Astrocyte of the cerebellum (primary cell): ENCODE measurements around the gene EVA1A.
A peak's percentile ranks its signal among the peaks of the same experiment; 100 is the strongest.

ENCODE experiments used
- DNase-seq: peaks from one replicate; pipeline ENCODE4 v3.0.0-alpha.2; 2011; ENCODE audit warnings: low read depth
- H3K4me3 ChIP-seq: 2 replicates; pipeline ENCODE4 v1.5.1; 2011; ENCODE audit warnings: mild to moderate bottlenecking, low read depth, low read length, moderate library complexity
- in situ Hi-C: cut with HindIII; loops from 2 replicates; pipeline ENCODE4 v1.10.0; 2017; ENCODE audit warnings: low sequenced_read_pairs
- TF ChIP-seq, protein P1 (sequence below): IDR thresholded peaks from 2 replicates; pipeline ENCODE4 v1.5.1; 2012; ENCODE audit warnings: low read length, low read depth, moderate library complexity, mild to moderate bottlenecking; ENCODE audit errors: missing control alignments

EVA1A gene

DNA sequence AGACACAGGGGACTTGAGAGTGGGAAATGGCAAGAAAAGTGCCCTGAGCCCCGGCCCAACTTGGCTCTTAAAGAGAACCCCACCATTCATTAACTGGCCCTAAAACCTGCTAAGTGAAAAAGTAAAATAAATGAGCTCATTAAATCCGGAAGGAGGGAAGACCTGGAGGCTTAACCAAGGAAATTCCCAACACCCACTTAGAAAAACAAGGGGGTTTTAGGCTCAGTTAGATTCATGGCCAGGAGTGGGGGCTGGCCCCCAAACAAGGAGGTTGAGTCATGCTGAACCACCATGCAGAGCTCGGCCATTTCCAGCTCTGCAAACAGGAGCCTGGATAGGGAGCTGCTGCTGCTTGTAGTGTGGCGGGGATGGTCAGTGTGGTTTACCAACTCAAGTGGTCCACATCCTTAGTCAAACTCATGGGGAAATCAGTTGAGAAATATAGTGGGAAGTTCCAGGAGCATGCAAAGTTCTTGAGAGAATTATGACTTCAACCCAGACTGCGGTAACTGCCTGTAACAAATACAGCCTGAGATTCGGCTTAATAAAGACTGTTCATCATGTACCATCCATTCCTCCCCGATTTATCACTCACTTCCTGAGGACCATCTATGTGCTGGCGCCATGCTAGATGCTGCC, 46.1 kb upstream of the EVA1A start:
- TF ChIP-seq, protein P1, sequence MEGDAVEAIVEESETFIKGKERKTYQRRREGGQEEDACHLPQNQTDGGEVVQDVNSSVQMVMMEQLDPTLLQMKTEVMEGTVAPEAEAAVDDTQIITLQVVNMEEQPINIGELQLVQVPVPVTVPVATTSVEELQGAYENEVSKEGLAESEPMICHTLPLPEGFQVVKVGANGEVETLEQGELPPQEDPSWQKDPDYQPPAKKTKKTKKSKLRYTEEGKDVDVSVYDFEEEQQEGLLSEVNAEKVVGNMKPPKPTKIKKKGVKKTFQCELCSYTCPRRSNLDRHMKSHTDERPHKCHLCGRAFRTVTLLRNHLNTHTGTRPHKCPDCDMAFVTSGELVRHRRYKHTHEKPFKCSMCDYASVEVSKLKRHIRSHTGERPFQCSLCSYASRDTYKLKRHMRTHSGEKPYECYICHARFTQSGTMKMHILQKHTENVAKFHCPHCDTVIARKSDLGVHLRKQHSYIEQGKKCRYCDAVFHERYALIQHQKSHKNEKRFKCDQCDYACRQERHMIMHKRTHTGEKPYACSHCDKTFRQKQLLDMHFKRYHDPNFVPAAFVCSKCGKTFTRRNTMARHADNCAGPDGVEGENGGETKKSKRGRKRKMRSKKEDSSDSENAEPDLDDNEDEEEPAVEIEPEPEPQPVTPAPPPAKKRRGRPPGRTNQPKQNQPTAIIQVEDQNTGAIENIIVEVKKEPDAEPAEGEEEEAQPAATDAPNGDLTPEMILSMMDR = no peak
- in situ Hi-C loops = no loop called here
- DNase-seq = peak; percentile 87
- H3K4me3 ChIP-seq = no peak overlapping the region

DNA sequence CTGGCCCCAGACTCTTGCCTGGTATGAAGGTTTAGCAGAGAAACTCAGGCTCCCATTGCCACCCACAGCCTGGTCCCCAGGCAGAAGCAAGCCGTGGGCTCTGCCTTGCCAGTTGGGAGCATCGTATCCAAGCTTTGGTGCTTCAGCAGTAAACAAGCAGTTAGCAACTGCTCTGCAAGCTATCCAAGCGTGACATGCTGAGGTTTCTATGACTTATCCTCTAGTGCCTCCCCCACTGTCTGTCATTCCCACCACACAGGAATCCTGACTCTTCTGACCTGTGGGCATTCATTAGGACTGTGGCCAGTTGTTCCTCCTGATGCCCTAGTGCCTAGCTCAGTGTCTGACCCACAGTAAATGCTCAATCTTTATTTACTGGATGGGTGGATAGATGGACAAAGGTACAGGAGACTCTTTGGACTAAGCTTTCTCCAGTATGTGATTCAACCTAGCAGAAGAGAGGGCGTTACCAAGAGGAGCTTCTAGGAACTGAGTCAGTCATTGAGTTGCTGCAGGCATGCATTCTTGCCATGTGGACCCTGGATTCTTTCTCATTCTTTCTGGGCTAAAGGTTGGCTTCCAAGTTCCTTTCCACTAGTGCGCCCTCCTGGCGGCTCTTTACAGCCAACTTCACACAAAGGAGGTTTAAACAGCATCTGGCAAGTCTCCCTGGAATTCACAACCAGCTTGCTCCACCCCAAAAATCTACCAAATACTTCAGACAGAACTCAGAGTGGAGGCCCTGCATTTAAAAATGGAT, 45.2 kb upstream of the EVA1A start:
- no peak overlapping the region for H3K4me3 ChIP-seq
- TF ChIP-seq, protein P1 = peak; percentile 52
- in situ Hi-C loops = no loop called here
- peak; percentile 98 for DNase-seq

DNA sequence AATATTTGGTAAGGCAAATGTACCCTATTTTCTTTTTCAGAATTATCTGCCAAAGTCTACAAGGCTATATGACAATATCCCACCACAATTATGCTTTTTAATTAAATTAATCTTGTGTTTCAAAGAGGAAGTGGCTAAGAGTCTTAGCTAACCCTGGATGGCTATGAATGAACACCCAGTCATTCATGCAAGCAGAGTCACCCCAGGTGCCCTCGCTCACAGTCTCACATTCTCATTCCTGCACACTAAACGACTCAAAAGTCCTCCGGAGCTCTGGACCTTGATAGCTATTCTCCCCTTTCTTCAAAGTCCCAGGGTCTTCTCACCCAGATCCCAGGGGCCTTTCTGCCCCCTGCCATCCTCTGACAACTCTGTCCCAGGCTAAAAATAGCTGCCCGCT, 43.7 kb upstream of the EVA1A start:
- in situ Hi-C loops = no loop called here
- DNase-seq = no peak
- TF ChIP-seq, protein P1 = no peak
- no peak overlapping the region for H3K4me3 ChIP-seq

DNA sequence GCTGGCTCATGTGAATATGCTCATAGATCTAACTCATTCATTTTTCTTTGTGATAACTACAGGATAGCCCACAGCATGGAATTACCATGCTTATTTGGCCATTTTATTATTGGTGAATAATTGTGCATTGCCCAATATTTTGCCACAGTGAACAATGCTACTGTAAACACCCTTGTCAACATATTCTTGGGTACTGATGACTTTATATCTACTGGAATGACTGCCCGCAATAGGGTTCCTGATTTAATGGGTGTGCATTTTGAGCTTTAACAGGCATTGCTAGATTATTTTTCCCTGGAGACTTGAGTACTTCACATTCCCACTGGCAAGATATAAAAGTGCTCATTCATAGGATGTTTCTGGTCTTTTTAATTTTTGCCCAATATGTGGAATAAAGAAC, 42.7 kb upstream of the EVA1A start:
- DNase-seq = no peak
- no peak overlapping the region for H3K4me3 ChIP-seq
- in situ Hi-C loops = no loop called here
- TF ChIP-seq, protein P1 = no peak

DNA sequence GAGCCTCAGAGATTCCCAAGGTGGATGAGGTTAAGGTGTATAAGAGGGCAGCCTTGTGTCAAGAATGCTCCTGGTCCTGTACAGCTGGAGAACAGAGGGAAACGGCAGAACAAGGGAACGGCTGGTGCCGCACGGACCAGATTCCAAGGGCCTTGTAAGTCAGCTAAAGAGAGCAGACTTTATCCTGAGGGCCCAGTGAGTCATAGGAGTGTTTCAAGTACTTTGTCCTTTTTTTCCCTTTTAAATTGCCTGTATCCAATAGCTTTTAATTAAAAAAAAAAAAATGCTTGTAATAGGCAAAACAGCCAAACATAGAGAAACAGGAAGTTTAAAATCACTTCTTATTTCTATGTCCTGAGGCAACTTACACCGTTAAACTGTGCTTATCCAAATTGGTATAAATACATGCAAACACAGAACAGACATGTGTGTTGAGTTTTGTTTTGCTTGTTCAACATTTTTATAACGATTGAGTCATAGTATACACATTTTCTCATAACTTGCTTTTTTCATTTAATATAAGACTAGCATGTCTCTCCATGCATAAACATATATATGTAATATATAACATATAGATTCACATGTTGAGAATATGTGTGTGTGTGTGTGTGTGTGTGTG, 42.1 kb upstream of the EVA1A start:
- H3K4me3 ChIP-seq = no peak overlapping the region
- DNase-seq = peak; percentile 59
- TF ChIP-seq, protein P1 = no peak
- in situ Hi-C loops = no loop called here

DNA sequence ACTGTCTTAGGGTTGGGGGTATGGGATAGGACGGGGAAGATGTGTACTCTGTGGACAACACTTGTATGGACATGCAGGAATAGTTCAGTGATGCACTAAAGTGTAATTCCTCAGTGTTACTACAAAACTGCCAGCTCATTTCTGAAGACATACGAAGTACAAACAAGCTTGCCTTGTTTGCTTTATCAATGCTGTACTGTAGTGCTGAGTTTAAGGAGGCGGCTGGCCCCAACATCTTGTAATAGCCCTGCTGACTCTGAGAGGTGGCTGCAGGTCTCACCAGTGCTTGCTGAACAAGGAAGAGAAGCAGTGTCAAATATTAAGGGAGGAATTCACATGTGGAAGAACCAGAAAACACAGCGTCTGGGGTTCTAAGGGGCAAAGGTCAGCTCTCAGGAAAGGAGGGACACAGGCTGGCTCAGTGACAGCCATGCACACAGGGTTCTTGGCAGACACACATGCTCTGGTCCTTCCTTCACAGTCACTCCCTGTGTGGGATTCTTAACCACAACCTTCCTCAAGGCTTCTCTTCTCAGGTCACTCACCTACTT, 39.8 kb upstream of the EVA1A start:
- DNase-seq = no peak
- in situ Hi-C loops = no loop called here
- TF ChIP-seq, protein P1 = no peak
- H3K4me3 ChIP-seq = no peak overlapping the region
